HG03066 (cell line): Measurements from ENCODE around the gene CMTM6.
A peak's percentile ranks its signal among the peaks of the same experiment; 100 is the strongest.
"Not testable (repeated sequence)": the region's sequence is repeated elsewhere in the genome, so short reads cannot be mapped to it uniquely, and the experiment has no call there.

Experiments used
- ATAC-seq: cut with Tn5 transposase; IDR thresholded peaks from one replicate; pipeline ENCODE4 v1.9.1; 2021; ENCODE audit warnings: low read depth; ENCODE audit not compliant: unreplicated experiment

CMTM6 gene

DNA sequence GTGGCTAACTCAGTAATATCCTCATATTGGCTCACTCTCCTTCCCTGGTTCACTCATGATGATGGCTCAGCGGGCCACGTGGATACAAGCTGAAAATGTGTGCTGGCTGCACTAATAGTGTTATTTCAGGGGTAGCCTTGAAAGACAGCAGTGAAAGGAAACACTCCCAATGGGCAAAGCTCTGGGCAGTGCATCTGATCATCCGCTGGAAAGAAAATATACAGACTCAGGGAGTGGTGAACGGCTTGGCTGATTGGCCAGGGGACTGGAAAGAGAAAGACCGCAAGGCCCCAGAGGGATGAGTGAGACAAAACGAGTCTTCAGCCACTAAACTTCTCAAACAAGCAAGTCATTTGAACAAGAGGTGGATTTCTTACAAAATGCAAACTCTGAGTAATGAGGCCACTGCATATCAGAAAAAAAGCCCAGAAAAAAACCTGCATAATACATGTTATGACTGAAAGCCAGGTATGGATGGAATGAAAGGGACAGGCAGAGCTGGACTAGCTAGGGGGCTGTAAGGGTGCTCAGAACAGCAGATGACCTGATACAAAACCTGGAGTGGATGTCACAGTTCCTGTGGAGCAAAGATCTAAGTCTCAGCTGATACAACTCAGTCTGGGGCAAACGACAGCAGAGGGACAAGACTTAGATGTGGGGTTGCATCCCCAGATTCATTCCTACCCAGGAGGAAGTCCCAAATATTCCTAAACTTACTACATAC is 33.3 kb downstream of the CMTM6 start:
- ATAC-seq: no peak

DNA sequence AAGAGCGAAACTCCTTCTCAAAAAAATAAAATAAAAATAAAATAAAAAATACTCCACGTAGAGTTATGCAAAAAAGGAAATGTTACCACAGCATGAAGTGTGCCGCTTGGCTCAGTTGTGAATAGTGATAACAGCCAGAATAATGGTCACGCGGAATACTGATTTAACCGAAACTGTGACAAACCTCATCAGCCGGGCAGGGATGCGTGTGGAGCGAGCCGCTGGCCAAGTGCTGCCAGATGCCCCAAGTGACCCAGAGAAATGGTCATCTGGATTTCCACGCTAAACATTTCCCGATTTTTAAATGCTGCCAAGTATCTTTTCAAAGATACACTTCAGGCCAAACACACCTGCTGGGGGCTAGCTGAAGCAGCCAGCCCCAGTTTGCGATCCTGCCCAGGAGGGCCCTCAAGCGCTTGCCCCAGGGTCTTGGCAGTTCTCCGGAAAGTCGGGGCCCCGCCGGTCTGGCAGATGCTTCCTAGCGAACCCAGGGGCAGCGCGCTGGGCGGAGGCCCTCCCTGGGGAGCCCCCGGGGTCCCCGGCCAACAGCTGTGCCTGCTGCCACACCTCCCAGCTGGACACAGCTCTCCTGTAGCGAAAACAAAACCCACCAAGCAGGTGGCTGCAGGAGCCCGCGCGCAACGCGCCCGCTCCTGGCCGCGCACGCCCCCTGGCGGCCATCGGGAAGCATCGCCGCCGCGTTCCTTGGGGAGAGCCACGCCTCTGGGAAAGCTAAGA is 35.1 kb downstream of the CMTM6 start:
- ATAC-seq: peak; percentile 69

DNA sequence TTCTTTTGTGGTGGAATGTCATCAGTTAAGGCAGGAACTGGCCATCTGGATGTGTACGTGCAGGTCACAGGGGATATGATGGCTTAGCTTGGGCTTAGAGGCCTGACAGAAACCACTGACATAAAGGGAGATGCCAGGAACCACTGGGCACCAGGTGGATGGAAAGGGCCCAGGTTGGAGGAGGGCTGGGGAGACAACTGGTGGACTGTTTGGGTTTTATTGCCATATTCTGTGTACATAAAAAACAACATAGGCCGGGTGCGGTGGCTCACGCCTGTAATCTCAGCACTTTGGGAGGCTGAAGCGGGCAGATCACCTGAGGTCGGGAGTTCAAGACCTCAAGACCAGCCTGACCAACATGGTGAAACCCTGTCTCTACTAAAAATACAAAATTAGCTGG is 35.8 kb downstream of the CMTM6 start:
- ATAC-seq: not testable (repeated sequence)

DNA sequence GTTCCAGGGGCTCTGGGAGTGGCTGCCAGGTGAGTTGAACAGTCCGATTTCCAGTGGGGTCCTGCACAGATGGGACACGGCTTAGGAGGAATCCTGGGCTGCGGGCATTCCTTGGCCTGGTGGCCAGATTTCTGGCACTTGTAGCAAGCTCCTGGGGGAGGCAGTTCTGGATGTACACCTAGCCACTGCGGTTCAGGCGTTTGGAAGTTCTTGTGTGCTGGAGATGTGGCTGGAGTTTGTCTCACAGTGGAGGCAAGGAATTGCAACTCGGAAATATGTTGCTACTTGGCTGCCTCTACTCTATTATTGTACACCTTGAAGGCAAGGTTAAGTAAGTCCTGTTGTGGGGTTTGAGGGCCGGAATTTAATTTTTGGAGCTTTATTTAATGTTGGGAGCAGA is 37.9 kb downstream of the CMTM6 start:
- not testable (repeated sequence) for ATAC-seq

DNA sequence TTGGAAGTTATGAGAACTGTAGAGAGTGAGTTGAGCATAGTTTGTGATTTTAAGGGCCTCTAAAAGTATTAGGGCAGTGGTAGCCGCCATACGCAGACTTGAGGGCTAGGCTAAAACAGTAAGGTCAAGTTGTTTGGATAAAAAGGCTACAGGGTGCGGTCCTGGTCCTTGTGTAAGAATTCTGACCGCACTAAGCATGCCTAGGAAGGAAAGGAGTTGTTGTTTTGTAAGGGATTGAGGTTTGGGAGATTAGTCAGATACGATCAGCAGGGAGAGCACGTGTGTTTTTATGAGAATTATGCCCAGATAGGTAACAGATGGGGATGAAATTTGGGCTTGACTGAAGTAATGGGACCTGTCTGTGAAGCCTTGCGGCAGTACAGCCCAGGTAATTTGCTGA is 39.2 kb downstream of the CMTM6 start:
- not testable (repeated sequence) for ATAC-seq

DNA sequence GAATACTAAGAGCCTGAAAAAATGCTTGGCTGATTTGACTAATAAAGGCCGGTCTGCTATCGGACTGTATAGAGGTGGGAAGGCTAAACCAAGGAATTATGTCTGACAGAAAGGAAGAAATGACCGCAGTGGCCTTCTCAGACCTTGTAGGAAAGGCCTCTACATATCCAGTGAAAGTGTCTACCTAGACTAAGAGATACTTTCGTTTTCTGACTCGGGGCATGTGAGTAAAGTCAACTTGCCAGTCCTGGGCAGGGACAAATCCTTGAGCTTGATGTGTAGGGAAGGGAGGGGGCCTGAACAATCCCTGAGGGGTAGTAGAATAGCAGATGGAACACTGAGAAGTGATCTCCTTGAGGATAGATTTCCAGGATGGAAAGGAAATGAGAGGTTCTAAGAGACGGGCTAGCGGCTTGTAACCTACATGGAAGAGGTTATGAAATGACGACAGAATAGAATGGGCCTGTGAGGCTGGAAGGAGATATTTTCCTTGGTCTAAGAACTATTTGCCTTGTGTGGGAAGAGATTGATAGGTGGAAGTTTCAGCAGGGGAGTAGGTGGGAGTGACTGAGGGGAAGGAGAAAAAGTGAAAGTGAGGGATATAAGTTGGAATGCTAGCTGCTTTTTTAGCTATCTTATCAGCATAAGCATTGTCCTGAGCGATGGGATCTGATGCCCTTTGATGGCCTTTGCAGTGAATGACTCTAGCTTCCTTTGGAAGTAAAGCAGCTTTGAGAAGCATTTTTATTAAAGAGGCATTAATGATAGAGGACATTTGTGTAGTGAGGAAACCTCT is 40.3 kb downstream of the CMTM6 start:
- not testable (repeated sequence) for ATAC-seq

DNA sequence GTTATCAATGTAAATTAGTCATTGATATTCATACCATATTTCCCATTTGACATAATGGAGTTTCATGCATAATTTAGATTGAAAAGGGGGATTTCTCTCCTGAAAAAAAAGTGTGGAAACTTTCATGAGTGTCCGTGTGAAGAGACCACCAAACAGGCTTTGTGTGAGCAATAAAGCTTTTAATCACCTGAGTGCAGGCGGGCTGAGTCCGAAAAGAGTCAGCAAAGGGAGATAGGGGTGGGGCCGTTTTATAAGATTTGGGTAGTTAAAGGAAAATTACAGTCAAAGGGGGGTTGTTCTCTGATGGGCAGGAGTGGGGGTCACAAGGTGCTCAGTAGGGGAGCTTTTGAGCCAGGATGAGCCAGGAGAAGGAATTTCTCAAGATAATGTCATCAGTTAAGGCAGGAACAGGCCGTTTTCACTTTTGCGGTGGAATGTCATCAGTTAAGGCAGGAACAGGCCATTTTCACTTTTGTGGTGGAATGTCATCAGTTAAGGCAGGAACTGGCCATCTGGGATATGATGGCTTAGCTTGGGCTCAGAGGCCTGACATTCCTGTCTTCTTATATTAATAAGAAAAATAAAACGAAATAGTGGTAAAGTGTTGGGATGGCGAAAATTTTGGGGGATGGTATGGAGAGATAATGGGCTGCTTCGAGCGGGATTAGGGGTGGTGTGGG is 41.7 kb downstream of the CMTM6 start:
- not testable (repeated sequence) for ATAC-seq

DNA sequence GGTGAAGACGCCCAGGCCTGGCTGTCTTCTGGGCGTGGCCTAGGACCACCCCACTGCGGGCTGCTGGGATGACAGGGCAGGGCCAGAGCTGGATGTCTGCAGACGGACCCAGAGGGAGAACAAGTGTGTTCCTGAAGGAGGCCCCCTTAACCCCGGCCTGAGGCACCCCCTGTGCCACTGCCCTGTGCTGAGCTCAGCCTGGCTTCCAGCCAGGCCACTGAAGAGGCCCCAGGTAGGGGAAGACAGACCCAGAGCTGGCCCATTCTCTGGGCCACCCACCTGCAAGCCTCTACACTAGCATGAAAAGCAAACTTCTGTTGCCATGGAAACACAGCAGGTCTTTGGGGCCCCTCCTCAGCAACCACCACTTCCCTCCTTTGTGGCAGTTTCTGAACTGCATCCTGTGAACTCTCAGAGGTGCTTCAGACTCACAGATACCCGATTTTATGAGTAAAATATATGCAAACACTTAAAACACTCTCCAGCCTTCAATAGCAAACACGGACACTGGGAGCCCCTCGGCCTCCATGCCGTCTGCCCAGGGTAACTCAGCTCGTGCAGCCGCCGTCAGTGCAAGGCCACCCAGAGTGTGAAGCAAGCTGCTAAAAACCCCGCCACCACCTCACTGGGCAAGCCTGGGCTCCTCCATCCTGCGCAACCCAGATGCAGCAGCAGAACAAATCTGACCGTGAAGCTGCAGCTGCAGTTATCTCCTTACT is 42.5 kb downstream of the CMTM6 start:
- peak; percentile 83 for ATAC-seq

DNA sequence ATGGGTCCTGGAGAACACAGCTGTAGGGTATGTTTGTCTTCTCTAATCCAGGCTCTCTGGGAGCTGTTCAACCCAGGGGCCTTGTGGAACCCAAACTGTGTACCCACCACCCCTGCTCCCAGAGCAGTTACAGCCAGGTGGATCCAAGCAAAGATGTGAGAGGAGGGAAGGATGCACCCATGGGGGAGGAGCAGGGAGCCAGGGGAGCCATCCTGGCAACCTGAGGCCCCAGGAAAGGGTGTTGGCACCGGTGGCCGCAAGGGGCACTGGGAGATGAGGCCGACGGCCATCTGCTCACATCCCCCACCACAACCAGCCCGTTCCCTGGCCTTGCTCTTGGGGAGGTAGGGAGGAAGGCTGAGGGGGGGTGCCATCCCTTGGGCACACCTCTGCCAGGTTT is 43.2 kb downstream of the CMTM6 start:
- no peak for ATAC-seq

DNA sequence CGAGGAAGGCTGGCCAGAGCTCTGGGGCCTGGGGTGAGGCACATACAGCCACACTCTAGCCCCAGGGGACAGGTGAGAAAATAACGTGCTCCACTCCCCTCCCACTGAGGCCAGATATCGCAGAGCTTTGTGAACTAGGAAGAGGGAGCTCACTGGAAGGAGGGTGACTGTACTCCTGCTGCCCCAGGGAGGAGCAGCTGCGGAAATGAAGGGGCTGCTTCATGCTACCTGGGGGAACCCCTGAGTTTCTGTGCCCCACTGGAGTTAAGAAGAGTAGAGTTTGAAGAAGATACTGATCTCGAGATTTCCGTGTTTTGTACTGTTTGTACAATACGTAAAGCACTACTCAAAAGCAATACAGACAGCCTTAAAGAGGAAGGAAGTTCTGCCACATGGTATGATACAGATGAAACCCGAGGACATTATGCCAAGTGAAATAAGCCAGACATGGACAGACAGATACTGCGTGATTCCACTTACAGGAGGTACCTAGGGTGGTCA is 44.6 kb downstream of the CMTM6 start:
- ATAC-seq: no peak

DNA sequence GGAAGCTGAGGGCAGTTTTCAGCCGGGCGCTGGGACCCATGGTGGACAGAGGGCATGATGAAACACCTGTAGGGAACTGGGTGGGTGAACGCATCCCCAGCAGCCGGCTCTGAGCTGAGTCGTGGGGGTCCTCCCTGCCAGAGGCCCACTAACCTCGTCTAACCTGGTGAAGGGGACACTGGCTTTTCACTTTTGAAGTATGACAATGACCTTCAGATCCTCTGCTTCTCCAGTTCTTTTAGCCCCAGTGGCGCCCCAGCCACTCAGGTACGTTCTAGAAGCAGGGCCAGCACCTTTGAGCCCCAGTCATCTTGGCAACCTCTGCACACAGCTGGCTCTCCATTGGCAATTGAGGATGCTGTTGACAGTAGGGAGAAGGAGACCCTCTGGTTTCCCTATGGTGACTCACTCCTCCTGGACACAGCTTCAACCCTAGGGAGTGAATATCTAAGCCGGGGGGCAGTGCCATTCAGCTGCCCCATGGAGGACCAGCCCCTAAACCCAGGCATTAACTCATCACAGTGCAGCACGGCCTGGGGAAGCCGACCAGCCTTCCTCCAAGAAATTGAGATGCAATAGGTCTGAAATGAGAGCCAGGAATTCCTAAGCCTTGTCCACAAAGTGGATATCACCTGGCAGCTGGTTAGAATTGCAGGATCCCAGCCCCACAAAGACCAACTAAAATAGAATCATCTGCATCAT is 46.1 kb downstream of the CMTM6 start:
- no peak for ATAC-seq

DNA sequence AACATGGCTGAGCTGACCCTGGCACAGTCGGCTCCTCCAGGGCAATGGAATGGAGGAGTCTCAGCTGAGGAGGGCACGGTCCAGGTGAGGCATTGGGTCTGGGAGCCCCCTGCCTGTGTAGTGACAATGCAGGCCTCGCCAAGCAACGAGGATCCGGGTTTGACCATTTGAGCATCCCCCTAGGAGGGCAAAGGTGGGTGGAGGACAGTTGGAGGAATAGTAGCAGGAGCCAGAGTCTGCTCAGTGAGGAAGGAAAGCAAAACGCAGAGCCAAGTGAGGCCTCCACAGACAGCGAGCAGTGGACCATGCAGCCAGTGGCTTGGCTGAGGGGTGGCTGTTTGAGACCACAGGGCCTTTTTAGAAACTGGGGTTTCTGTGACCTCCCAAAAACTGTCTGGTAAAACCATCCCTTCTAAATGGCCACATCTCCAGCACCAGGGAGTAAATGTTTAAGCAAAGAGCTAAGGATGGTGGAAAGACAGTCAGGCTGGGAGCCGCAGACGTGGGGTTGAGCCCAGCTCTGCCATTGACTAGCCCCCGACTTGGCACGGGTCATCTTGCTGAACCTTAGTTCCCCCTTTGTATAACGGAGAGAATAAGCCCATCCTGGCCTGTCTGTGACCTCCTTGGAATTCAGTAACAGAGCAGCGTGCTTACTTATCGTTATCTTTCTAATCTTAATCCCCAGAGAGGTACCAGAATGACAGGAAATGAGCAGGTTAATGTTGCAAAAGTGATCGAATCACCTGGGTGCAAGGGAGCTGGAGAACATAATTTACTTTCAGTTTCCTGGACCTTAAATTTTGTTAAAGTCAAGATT is 46.8 kb downstream of the CMTM6 start:
- no peak for ATAC-seq

DNA sequence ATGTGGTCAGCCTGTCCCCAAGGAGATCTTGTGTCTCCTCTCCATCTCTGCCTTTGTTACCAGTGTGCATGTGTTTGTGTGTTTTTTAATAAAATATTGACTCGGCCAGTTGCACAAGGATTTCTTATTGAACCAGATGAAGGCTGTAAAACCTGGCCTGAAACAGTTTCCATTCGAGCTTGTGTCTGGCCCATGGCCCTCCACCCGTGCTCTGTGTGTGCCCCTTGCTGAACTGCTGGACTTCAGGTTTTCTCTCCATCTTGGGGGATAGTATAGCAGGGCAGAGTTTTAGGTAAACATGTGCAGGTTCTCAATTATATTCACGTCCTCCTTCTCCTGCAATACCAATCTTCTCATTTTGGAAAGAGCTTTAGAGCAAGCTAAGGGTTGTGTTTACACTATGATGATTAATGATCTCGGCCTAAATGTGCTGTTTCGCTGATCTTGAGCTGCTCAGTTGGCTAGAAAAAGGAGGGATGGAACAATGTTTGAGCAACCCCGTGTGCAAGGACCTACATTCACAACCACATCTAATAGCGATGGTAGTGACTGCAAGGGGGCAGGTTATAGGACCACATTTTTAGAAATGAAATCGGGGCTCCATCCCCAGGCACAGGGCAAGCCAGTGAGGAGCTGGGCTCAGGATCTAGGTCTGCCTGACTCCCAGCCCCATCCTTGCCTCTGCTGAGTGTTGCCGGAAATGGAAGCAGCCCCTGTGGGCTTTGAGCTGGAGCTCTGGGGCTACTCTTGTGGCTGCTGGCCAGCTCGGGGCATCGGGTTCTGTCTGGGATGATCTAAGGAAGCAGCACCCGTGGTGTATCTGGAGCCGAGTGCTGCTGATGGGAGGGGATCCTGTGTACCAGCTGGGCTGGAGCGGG is 47.7 kb downstream of the CMTM6 start:
- ATAC-seq: no peak

DNA sequence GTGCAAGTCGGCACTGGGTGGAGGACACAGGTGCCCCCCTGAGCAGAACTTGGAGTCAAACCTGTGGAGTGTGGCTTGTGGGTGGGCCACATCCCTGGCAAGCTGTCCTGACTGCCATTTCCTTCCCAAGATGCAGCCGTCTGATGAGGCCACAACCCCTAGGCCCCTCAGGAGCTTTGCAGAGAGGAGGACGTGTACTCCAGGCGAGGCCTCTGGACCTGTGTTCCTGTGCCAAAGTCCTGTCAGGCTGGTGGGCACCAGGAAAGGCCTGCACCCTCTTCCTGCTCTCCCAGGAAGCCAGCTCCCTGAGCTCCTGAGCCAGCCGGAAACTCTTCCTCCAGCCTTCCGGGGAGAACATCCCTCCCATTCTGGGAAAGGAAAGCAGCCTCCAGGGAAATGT is 48.5 kb downstream of the CMTM6 start:
- no peak for ATAC-seq

DNA sequence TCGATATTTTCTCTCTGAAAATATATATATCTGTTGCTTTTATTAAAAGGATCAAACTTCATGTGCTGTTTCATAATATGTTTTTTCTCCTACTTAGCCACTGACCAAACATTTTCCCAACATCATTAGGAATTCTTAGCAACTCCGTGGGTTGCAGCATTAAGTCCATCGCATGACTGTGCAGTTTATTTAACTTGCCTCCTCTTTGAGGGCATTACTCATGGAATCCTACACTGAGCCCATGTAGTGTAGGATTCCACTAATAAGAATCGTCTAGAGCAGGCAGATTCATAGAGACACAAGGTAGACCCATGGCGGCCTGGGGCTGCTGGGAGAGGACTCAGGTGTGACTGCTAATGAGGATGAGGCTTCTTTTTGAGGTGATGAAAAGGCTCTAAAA is 49.3 kb downstream of the CMTM6 start:
- ATAC-seq: no peak

DNA sequence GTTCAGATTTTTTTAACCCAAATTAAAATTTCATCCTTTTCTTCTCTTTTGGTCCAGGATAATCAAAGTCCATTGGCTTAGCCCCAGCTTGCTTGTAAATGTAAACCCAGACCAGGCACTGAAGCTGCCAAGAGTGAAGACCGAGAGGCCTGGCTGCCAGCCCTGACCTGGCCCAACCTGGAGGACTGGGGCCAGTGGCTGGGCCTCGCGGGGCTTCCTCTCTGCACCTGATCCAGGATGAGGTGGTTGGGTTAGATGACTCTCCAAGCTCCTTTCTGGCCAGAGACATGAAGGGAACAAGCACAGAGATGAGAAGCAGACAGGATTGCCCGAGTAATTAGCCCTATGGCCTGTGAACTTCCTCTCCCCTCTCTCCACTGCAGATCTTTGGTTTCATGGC is 50.6 kb downstream of the CMTM6 start:
- ATAC-seq: no peak

DNA sequence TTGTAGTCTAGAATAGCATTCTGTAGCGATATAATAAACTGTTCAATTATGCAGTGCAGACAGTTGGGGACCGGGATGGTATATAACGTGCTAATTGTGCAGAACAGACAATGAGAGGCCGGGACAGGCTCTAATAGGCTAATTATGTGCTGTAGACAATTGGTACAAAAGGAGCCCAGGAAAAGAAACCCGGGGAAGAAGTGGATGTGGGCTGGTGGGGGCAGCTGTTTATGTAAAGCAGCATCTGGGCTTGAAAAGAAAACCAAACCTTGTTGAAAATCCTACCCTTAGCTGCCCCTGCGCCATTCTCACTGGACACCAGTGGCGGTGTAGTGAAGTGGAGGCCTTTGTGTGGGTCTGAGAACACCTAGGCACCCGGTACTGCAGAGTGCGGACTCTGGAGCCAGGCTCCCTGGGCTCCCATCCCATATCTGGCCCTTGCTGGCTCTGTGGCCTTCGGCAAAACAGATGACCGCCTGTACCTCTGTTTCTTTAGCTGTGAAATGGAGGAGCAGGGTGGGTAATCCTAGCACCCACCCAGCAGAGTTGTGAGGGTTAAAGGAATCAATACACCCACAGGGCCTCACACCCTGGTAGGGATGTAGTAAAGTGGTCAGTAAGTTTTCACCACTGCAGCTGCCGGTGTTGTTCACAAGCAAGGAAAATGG is 51.5 kb downstream of the CMTM6 start:
- ATAC-seq: no peak
